HUDEP-2 (cell line): ENCODE data around the gene TOMM7.

ENCODE experiments used
- DNase-seq, 76 experiments: peaks; one replicate each; lab custom pipeline; 2025; ENCODE audit not compliant: unreplicated experiment in 76 of 76; lab: John Stamatoyannopoulos, UW

Gene TOMM7

DNA sequence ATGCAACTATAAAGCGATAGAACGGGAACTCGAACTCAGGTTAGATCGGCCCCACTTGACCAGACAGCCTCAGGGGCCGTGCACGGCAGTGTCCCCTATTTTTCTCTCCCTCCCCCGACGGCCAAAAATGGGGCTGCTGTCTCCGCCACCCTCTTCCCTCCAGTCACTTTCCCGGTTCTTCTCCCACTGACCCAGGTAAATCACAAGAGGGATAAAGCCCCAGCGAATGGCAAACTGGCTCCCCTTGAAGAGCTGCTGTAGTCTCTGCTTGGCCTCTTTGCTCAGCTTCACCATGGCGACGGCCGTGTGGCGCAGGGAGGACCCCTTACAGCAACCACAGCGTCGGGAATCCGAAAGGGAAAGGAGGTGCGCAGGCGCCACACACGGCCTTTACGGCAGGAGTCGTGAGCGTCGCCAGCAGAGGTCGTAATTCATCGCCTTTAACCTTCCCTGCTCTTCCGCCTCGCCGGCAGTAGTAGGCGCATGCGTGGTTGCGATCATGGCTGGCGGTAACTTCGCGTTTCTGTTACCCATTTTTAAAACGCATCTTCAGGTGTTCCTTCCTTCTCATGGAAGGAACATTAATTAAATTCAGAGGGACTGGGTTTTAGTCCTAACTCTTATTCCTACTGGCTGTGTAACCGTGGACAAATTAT lies at the start of gene TOMM7:
Gene TOMM7, minus strand, starts transcription at position 364 of the 656 bp plus-strand sequence. Its CDS starts 70 bp downstream, at position 294.
- DNase-seq, result peak in 75 of 76 experiments; percentile 22 to 94 (median 83)

DNA sequence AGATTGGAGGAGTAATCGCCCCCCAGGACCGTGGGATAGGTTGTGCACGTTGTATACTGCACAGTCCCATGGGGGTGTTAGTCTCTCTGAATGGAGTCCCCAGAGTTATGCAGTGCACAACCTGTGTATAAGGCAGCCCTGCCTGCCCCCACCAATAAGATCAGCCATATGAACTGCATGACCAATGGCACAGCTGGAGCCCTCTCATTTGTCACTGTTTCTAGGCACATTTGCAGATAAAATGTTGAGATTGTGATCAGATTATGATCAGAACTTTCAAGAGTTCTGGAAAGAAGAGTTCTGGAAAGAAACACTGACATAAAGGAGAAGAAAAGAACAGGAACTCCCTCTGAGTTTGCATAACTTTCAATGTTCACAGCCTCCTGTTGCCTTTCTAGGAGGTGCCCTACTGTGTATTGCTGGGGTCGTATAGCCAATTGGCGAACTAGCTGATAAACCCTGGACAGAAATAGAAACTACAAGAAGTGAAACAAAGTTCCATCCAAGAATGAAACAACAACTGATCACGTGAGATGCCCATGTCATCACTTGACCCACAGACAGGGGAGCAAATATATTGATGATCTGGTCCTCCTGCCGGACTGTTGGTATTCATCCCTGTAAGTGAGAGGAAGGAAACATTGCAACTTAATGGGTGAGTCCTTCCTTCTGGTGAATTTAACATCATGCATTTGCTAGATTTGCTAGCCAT lies 49.6 kb upstream of the TOMM7 start:
- no peak for DNase-seq

DNA sequence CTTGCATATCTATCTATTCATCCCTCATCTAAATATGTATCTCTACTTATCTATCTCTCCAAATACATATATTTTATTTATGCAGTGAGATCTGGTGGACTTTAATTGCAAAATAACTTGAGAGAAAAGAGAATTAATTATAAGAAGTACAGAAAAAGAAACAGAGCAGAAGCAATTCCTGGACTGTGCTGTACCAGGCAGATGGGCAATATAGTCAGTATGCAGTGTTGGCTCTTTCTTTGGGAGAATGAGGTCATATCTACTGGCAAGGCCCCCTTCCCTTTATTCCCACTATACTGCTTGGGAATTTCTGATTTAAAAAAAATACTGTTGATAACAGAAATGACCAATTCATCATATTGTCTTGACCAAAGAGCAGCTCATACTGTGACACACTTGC lies 49.0 kb upstream of the TOMM7 start:
- DNase-seq, result no peak

DNA sequence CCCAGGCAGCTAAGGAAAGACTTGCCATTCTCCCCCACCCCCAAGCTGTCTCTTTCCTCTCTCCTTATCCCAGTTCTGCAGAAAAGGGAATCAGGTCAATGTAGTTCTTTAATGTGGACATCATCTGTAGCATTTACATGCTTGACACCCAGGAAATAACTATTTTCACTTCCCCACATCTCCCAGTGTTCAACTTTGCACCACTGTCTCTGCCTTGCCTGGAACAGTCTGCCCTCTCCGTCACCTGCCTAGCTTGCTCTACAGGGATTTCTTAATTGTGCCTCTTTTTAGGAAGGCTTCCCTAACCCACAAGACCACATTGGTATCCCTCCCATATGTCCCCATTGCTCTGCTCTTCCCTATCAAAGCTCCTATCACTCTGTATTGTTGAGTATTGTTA lies 45.9 kb upstream of the TOMM7 start:
- no peak for DNase-seq

DNA sequence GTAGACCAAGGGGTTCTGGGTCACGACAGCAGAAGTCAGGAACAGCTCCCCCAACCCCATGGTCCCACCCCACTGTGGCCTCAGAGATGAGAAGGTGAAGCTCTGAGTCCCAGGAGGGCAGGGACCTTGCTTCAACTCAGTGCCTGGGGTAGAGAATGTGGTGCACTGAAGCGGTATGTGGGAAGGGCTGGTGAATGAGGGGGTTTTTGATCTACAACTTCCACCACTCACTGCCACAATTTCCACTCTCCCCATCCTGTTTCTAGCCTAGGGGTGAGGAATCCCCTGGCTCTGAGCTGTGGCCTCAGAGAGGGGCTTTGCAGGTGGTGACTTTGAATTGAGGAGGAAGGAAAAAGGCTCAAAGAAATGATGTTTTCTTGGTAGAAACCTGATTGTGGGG lies 44.9 kb upstream of the TOMM7 start:
- no peak for DNase-seq

DNA sequence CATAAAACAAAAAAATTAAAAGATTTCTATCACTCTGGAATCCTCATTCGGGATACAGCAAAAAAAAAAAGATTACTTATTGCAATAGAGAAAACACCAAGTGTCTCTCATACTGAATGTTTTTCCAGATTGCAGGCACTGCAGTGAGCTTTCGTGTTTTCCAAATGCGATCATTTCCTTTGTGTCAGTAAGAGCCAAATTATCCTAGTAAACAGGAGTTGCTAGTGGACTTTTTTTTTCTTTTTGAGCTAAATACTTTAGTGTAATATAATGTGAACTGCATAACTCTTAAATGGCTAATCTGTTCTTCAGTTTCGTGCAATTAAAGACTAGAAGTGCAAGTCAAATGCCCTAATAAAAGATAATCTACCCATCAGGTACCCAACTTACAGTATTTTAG lies 44.4 kb upstream of the TOMM7 start:
- DNase-seq, result no peak

DNA sequence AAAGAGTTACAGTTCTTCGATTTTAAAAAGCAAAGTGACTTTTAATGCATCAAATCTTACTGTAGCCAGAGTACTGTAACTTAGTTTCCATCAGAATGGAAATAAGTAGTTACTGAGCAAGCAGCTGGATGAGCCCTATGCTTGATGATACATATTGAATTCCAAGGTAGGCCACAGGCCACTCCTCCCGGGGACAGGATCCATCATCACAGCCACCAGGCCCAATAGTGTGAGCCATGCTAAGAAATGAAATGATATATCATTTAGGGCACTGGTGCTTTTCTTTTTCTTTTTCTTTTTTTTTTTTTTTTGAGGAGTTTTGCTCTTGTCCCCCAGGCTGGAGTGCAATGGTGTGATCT lies 42.9 kb upstream of the TOMM7 start:
- DNase-seq, result no peak

DNA sequence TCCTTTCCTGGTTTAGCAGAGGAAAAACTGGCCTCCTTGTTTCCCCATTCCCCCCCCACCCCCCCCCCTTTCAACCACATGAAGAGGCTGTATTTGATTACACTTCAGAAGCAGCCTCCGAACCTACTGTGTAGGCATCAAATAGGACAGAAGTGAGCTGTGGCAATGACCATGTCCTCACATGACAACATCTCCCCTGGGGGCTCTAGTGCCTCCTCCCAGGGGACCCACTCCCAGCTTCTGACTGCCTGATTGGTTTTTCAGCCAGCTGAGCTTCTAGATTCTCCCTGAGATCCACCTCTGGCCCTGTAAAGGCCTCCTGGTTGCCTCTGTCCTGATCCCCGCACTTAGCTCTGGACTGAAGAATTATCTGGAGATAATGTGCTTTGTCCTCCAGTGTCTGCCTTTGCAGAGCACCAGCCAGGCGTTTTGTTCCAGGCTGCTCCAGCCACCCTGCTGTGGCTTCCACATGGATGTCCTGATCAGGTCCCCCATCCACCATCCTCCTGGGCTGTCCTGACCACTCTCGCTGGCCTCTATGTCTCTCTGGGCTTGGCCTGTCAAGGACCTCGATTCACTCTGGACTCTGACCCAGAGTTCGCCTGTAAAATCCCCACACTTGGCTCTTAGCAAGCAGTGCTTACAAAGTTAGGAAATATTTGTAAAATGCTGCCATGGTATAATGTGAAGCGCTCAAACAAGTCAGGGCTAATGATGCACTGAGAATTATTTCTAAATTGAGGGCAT lies 42.4 kb upstream of the TOMM7 start:
- DNase-seq, result no peak

DNA sequence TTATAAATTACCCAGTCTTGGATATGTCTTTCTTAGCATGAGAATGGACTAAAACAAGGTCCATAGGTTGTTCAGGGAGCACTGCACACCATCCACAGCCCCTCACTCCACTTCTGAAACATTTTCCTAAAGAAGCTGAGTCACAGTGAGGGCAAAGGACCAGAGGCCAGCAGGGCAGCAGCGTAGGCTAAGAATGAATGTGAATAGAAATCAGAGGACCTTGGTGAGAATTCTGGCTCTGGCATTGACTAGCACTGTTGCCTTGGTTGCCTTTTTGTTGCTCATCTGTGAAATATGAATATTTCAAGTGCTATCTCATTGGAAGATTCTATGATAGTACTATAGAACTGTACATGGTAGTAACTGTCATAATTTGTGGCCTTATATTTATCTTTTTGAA lies 41.7 kb upstream of the TOMM7 start:
- no peak for DNase-seq

DNA sequence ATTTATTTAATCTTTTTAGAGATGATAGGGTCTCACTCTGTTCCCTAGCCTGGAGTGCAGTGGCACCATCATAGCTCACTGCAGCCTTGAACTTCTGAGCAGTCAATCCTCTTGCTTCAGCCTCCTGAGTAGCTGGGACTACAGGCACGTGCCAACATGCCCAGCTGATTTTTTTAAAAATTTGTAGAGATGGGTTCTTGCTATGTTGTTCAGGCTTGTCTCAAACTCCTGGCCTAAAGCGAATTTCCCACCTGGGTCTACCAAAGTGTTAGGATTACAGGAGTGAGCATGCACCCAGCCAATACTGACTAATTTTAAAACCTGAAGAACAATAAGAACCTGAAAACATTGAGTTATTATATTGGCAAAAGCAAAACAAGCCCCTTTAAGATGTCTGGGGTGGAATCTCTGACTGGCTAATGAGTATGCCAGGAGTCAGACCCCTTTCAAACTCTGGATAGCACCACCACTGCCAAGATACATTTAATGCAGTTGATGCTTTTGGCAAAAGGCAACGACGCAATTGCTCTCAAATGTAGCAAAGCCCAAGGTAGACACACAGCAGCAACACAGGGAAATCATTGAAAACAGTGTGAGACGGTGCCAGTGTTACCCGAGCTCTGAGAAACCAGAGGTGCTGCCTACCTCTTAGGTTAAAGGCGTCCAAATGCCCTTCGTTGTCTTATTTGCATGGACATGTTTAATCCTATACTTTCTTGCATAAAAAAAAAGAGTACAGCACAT lies 40.7 kb upstream of the TOMM7 start:
- DNase-seq, result no peak

DNA sequence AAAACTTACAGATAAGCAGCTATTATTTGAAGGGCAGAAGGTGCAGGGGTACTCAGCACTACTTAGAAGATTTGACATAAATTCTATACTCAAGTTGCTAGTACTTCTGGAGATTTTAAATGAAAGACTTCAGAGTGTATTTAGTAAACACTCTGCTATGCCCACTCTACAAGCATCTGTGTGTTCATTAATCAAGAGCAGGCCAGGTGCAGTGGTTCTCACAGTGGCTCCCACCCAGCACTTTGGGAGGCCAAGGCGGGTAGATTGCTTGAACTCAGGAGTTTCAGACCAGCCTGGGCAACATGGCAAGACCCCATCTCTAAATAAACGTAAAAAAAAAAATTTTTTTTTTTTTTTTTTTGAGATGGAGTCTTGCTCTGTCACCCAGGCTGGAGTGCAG lies 38.9 kb upstream of the TOMM7 start:
- DNase-seq, result no peak

DNA sequence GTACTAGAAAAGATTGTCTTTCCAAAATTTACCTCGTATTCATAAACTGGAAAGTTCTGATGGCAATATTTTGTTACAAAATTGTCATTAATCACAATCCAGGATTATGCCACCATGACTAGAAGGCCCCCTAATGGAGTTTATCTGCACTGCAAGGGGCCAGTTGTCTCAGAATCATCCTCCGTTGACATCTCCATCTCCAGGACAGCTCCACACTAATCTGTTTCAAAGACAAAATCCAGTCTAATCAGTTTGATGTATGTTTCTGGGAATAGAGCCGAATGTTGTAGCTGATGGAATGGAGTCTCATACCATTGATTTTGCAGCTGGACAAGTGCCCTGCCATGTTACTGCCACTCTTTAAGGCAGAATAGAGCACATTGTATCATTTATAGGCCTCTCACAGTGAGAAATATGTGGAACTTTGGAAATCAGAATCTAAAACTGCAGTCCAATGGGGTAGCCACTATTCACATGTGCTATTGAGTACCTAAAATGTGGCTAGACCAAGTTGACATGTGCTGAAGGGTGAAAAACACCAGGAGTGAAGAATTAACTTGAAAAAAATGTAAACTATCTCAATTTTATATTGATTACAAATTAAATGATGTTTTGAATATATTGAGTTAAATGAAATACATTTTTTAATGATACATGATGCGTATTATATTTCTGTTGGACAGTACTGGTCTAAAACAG lies 38.3 kb upstream of the TOMM7 start:
- peak in 10 of 76 experiments; percentile 8 to 34 (median 18) for DNase-seq

DNA sequence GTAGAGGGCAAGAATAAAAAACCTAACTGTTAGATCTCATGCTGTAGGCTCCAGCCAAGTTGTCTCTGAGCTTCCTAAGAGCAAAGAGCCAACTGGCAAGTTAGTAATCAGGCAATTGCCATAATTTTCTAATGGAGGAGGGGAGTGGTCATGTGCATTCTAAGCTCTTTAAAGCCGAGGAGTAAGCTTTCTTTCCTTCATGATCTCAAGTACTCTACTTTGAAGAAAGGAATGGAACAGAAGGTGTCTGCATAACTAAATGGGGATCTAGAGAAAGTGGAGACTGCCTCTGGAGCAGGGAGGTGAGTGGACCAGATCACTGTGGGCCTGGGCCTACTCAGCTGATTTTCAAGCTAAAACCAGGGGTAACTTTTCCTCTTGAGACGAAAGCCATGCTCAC lies 37.7 kb upstream of the TOMM7 start:
- DNase-seq, result no peak

DNA sequence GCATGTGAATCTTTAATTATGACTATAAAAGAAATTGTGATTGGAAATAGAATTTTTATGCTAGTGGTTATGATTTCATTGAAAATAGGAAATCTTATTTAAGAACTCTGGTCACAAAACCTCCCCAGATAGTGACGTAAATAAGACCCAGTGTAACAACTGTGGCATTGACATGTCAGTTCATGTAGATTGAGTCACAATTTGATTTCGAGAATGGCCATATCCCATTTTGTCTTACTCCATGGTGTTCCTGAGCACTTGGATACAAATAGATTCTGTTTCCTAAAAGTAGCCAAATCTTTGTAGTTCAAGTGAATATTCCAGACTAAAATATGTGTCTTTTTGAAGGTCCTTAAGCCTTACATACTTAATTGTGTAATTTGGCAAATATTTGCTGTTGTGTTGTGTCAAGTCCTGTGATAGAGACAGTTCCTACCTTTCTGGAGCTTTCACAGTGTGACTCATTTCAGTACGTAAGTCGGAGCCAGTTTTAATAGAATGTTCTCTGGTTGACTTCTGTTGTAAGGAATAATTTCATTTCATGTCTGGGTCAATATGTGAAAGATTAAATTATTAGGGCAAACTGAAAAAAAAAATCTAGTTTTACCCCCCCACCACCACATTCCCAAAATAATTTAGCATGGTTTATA lies 37.1 kb upstream of the TOMM7 start:
- no peak for DNase-seq

DNA sequence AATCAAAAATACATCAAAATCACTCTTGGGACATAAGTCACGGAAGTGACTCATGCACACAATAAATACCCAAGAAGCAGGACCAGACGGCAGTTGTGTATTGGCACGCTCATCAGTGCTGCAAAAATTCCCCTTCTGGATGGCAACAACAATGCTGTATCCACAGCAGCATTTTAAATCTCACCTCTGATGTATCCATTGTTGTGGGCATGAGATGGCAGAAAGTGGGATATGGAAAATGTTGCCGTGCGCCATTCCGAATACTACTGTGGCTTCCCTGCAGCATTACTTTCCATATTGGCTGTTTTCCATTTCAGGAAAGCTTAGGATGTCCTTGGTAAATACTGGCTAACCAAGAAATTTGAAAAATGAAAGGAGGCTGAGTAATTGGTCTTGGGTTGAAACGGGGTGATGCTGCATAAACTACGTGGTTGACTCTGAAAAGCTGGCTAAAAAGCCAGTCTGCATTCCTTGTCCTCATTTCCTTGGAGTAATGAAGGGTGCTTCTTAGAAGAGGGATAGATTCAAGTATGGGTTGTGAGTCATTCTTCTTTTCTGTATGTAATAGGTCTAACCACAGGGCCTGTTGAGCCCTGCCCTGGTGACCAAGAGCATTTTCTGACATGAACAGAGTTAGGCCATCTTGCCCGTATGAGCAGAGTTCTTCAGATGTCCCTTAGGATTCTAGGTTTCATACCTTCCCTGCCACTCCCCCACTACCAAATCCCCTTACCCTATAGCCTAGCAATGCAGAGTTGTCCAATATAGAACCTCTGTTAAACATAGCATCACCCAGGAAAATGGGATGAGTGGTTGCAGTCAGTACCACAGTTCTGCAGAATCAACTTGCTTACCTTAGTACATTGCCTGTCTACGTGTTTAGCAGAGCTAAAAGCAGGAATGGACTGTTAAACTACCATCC lies 36.3 kb upstream of the TOMM7 start:
- peak in 5 of 76 experiments; percentile 11 to 29 (median 16) for DNase-seq

DNA sequence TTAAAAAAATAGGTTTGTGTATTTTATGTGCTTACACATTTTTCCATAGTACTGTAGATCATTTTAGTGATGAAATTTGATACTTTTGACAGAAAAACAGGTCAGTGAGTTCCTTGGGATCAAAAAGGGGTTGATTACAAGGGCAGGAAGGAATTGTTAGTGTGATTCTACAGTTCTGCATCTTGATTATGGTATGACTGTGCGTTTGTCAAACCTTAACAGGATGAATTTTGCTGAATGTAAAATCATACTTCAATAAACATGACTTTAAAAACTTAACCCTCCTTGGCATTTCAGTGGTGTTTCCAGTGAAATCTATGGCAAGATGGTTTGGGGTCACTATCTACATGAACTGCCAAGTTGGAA lies 35.6 kb upstream of the TOMM7 start:
- no peak for DNase-seq

DNA sequence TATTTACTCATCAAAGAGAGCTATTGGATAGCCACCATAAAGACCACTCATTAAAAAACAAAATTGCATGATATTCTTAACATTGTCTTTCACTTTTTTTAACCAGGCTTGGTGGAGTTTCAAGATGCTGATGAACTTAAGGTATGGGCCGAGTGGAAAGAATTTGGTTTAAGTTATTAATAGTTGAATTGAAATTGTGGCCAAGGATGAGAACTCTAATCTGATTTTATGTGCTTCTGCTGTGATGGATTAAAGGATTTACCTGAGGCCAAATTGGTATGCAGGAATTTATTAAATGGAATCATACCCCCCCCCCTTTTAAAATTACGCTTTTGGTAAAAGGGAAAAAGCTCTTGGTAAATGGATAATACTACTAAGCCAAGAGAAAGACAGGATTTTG lies 33.8 kb upstream of the TOMM7 start:
- DNase-seq, result no peak

DNA sequence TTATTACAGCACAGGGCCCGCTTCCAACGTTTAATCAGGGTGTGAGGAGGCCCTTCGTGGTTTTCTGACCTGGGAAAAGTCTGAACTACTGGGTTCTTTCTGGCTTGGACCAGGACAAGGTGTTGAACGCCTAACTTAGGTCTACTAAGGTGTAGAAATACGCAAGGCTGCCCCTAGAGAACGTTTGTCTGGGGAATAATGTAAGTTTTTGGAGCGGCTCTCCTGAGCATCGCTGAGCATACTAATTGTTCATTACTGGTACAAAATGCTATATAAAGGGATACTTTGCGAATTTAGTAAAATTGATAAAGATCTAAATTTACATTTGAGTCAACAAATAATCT lies 32.4 kb upstream of the TOMM7 start:
- peak in 4 of 76 experiments; percentile 23 to 40 (median 26) for DNase-seq
